GM18870 (cell line): Measurements from ENCODE around the gene EPAS1.

Source experiments
- ATAC-seq: cut with Tn5 transposase; IDR thresholded peaks from one replicate; pipeline ENCODE4 v1.9.1; 2021; ENCODE audit warnings: moderate library complexity; ENCODE audit not compliant: unreplicated experiment

Gene EPAS1

GRCh38 chr2:46299365-46300263 is 2.4 kb downstream of the EPAS1 start:
- no peak for ATAC-seq

GRCh38 chr2:46300406-46300832 is 3.2 kb downstream of the EPAS1 start:
- ATAC-seq, result no peak

- ATAC-seq, result no peak
Measured at GRCh38 chr2:46302005-46302695, 4.9 kb downstream of the EPAS1 start.

GRCh38 chr2:46303233-46303632 is 6.0 kb downstream of the EPAS1 start:
- no peak for ATAC-seq

- ATAC-seq, result no peak
Measured at GRCh38 chr2:46303822-46304221, 6.6 kb downstream of the EPAS1 start.

GRCh38 chr2:46304635-46305034 is 7.4 kb downstream of the EPAS1 start:
- ATAC-seq, result no peak

- no peak for ATAC-seq
Measured at GRCh38 chr2:46305187-46305586, 8.0 kb downstream of the EPAS1 start.

GRCh38 chr2:46305767-46306166 is 8.6 kb downstream of the EPAS1 start:
- ATAC-seq, result no peak

- no peak for ATAC-seq
Measured at GRCh38 chr2:46306330-46306751, 9.1 kb downstream of the EPAS1 start.

- no peak for ATAC-seq
Measured at GRCh38 chr2:46306988-46307655, 9.9 kb downstream of the EPAS1 start.

GRCh38 chr2:46308081-46308480 is 10.9 kb downstream of the EPAS1 start:
- ATAC-seq, result no peak

GRCh38 chr2:46308629-46309028 is 11.4 kb downstream of the EPAS1 start:
- ATAC-seq, result no peak

GRCh38 chr2:46309052-46309953 is 12.1 kb downstream of the EPAS1 start:
- ATAC-seq, result no peak

GRCh38 chr2:46310446-46310845 is 13.2 kb downstream of the EPAS1 start:
- no peak for ATAC-seq

GRCh38 chr2:46311651-46312223 is 14.5 kb downstream of the EPAS1 start:
- no peak for ATAC-seq

GRCh38 chr2:46313063-46313462 is 15.9 kb downstream of the EPAS1 start:
- ATAC-seq, result no peak

- no peak for ATAC-seq
Measured at GRCh38 chr2:46314065-46314835, 17.0 kb downstream of the EPAS1 start.

GRCh38 chr2:46315103-46315890 is 18.1 kb downstream of the EPAS1 start:
- no peak for ATAC-seq

- no peak for ATAC-seq
Measured at GRCh38 chr2:46317094-46317486, 19.9 kb downstream of the EPAS1 start.
